HG03095 (cell line): ENCODE measurements around the gene TXNRD2.
A peak's percentile ranks its signal among the peaks of the same experiment; 100 is the strongest.

Experiments
- ATAC-seq: cut with Tn5 transposase; IDR thresholded peaks from one replicate; pipeline ENCODE4 v1.9.1; 2021; ENCODE audit warnings: moderate library complexity; ENCODE audit not compliant: unreplicated experiment

Gene TXNRD2

DNA sequence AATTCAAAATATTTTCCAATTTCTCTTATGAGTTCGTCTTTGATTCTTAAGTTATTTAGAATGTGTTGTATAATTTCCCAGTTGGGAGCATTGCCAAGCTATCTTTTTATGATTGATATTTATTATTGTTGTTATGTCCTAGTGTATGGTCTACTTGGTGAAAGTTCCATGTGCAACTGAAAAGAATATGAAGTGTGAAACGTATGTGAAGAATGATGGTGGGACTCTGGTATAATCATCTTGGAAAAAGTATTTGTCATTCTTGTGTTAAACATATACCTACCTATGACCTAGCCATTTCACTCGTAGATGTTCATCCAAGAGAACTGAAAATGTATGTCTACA is 75.0 kb downstream of the TXNRD2 start:
- ATAC-seq = no peak

DNA sequence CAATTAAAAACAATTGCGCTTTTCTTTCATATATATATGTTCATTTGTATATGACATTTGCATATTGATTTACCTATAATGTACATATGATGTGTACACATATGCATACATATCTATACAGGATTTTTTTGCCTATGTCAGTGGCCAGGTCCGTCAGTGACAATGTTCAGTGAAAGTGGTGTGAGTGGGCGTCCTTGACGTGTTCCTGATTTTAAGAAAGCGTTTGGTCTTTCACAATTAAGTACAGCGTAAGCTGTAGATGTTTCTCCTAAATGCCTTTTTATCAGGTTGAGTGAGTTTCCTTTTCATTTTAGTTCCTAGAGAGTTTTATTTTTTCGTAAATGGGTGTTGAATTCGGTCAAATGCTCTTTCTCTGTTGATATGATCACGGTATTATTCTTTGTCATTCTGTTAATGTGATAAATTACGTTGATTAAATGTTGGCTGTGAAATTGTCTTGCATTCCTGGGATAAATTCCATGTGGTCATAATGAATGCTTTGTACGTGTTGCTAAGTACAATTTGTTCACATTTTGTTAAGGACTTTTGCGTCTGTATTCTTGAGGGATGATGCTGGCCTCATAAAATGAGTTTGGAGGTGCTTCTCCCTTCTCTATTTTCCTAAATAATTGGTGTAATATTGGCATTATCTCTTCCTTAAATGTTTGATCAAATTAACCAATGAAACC is 76.3 kb downstream of the TXNRD2 start:
- no peak for ATAC-seq

DNA sequence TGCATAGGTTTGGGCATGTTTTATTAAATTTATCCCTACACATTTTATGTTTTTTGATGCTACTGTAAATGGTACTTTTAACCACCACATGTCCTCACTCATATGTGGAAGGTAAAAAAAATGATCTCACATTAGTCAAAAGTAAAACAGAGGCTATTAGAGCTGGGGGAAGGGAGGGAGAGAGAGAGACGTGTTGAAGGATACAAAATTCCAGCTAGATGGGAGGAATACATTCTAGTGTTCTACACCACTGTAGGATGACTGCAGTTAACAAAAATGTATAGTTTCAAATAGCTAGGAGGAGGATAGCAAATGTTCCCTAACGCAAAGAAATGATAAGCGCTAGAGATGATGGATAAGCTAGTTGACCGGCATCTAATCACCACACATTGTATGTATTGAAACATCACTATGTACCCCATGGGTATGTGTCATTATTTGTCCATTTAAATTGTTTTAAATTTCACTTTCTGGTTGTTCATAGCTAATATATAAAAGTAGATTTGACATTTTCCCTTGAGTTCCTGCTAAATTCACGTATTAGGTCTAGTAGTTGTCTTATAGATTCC is 77.0 kb downstream of the TXNRD2 start:
- no peak for ATAC-seq

DNA sequence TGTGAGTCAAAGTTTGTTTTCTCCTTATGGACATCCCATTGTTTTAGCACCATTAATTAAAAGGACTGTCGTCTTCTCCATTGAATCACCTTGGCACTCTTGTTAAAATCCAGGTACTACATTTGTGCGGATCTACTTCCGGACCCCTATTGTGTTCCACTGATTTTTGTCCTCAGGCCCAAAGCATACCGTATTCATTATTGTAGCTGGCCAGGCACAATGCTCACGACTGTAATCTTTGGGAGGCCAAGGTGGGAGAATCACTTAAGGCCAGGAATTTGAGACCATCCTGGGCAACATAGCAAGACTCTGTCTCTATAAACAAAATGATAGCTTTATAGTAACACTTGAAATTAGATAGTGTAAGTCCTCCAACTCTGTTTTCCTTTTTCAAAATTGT is 78.0 kb downstream of the TXNRD2 start:
- no peak for ATAC-seq

DNA sequence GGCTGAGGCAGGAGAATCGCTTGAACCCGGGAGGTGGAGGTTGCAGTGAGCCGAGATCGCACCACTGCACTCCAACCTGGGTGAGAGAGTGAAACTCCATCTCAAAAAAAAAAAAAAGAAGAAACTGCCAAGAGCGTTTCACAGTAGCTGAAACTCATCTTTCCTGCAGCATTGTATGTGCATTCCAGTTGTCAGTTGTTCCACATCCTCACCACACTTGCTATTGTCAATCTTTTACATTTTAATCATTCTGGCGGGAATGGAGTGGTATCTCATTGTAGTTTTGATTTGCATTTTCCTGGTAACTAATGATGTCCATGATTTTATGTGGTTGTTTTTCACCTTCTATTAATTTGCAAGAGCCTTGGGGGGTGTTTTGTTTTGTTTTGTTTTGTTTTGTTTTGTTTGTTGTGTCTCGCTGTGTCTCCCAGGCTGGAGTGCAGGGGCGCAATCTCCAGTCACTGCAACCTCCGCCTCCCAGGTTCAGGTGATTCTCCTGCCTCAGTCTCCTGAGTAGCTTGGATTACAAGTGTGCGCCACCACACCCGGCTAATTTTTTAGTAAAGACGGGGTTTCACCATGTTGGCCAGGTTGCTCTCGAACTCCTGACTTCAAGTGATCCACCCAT is 78.9 kb downstream of the TXNRD2 start:
- no peak for ATAC-seq

DNA sequence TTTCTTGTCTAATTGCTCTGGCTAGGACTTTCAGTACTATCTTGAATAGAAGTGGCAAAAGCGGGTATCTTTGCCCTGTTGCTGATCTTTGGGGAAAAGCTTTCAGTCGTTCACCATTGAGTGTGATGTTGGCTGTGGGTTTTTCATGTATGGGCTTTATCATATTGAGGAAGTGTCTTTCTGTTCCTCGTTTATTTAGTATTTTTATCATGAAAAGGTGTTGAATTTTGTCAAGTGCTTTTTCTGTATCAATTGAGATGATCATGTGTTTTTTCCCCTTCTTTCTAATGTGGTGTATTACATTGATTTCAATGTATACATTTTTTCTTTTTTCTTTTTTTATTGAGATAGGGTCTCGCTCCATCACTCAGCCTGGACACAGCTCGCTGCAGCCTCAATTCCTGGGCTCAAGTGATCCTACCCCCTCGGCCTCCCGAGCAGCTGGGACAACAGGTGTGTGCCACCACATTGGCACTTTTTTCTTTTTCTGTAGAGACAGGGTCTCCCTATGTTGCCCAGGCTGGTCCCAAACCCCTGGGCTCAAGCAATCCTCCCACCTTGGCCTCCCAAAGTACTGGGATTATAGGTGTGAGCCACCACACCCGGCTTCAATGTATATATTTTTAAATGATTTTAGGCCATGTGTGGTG is 81.6 kb downstream of the TXNRD2 start:
- no peak for ATAC-seq

DNA sequence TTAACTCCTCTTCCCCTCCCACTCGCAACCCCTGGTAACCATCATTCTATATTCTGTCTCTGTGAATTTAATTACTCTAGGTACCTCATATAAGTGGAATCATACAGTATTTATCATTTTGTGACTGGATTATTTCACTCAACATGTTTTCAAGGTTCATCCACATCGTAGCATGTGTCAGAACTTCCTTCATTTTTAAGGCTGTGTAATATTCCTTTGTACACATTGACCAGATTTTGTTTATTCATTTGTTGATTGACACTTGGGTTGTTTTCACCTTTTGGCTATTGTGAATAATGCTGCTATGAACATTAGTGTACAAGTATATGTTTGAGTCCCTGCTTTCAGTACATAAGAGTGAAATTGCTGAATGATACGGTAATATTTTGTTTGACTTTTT is 84.2 kb downstream of the TXNRD2 start:
- ATAC-seq = no peak

DNA sequence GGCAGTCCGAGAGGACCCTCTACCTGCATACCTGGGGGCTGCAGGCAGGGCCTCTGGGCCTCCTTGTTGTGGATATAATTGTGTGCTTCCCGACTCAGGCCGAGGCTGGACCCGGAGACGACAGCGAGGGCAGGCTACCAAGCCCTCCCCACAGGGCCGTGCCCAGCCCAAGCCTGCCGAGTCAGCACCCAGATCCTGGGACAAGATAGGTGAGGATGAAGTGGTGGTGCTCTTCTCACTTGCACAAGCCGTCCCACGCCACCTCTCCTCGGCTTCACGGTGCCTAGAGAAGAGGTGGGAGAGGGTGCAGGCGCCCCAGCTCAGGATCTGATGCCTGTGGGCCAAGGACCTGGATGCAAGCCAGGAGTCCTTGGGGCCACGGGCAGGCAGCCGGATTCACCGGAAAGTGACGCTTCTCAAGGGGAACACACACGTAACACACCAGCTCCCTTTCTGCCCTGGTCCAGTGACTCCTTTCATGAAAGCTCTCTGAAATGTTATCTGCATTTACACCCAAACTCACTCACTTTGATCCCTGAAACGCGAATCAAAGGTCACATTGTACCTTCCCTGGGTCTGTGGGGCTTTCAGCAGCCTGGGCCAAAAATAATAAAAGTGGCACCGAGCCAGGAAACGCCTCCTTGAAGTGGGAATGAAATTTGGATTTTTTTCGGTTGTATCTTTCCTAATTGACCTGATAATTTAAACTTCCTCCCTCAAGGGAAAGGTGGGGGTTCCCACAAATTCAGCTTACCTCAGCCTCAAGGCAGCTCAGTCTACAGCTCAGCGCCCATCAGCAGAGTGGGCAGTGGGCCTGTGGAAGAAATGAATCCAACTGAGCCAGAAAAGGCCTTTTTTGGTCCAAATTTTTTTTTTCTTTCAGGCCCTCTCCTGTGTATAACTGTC is 85.9 kb downstream of the TXNRD2 start:
- ATAC-seq = no peak

DNA sequence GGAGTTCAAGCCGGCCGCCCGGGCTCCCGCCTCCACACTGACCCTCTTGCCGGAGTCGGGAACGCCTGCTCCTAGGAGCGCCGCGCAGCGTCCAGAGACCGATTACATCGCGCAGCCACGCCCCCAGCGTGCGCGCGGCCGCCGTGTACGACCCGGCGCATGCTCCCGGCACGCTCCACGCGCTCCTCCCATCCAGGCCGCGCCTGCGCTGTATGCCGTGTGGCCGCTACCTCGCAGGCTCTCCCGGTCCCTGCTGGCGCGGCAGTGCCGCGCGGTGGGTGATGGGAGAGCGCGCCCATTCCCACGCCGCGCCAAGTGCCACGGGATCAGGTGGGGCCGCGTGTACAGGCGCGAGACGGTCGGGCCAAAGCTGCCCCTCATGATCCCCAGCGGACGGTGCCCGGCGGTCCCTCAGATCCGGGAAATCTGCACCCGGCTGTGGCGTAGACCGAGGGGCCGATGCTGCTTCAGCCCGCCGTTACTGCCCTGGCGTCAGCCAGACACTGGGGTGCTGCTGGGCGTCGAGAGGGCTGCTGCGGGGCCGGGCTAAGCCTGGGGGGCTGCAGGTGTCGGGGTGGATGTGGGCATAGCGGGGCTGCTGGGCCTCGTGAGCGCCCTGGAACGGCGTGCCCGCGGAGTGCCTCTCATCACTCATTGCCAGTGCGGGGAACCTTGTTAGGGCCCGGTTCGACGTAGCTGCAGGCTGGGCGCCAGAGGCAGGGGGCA is 86.7 kb downstream of the TXNRD2 start, which contains the start of the genes GNB1L and RTL10:
Gene GNB1L (minus strand): TSS at position 97 of the 726 bp plus-strand sequence. CDS start 33,519 bp downstream, outside the sequence.
Gene RTL10 (minus strand): TSS at position 97 of the 726 bp plus-strand sequence. CDS start 2,613 bp downstream, outside the sequence.
- peak; percentile 72 for ATAC-seq

DNA sequence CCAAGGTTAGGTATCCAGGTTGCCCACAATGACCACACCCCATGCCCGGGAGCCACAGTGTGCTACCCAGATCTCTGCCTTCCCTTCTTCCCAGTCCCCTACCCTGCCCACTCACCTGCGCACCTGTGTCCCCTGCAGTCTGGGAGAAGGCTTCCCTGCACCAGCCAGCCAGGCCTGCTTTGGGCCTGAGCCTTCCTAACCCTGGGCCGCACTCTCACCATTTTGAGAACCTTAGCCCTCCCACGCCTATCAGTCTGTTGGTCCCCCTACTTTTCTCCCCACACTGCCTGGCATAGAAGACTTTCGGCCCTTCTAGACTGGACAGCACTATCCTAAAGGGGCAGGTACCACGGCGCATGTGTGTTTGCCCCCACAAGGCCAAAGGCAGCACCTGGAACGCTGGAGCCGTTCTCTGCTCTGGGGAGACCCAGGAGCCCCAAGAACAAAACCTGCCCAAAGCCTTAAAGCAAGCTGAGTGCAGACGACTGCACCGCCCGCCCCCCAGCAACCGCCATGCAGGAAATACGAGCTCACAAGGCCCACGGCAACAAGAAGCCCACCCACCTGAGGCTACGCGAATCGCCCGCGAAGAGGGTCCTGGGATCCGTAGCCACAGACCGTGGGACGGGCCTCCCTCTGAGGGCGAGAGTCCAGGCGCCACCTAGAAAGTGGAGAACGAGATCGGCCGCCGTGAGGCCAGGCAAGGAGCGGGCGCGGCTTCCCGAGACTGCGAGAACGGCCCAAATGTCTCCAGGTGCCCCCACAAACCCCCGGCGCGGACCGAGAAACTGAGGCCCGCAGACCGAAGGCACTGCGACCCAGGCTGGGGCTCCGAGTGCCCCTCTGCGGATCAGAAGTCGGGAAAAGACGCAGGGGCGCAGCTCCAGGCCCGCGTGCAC is 87.5 kb downstream of the TXNRD2 start:
- ATAC-seq = no peak

DNA sequence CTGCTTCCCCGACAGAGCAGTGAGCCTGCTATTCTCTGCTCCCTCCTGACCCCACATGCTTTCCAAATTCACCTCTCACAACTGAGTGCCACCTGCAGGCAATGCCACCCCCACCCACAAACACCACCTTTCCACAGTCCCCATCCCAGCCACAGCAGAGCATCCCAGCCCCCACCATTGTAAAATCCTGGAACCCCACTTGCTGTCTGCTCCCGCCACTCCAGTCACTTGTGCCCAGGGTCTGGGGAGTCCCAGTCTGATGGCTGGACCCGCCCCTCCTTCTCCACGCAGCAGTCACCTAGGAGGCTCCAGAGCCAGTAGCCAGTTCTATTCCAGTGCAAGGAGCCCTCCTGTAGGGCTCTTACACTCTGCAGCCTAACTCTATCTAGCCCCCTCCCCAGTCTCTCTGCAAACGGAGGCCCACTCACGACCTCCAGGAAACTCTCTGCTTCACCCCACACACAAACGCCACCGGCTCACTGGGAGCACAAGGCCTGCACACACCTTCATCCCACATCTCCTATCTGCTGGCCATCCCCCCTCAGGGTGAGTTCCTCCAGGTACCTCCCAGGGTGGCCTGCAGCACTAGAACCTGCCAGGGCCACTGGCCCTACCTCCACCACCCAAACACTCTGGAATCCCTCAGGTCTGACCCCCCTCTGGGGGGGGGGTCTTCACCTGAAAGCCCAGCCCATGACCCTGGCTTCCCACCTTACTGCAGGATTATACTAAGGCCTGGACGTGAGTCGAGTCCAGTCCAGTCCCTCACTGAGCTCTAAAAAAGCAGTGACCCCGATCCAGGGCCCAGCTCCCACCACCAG is 88.3 kb downstream of the TXNRD2 start:
- no peak for ATAC-seq

DNA sequence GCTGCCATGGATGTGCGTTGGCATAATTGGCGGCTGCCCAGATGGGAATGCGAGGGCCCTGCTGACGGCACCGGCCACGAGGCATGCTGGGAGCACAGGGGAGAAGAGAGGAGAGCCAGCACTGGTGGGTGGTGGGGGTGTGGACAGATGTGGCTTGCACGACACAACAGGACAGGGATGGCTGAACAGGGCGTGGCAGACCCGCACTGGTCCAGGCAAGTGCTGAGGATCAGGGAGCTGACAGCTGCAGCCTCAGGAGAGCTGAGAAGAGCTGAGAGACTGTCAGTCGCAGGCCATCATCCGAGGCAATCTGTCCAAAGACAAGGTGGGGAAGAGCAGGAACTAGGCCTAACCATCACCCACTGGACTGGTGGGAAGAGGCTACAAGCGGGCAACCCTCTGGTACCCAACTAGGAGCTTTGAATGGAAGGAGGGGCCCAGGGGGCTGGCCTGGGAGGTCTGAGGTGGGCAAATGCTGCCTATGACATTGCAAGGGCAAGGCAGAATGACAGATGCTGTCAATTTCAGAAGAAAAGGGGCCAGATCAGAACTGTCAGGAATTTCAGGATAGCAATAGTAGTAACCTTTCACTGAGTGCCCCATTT is 89.3 kb downstream of the TXNRD2 start:
- ATAC-seq = no peak

DNA sequence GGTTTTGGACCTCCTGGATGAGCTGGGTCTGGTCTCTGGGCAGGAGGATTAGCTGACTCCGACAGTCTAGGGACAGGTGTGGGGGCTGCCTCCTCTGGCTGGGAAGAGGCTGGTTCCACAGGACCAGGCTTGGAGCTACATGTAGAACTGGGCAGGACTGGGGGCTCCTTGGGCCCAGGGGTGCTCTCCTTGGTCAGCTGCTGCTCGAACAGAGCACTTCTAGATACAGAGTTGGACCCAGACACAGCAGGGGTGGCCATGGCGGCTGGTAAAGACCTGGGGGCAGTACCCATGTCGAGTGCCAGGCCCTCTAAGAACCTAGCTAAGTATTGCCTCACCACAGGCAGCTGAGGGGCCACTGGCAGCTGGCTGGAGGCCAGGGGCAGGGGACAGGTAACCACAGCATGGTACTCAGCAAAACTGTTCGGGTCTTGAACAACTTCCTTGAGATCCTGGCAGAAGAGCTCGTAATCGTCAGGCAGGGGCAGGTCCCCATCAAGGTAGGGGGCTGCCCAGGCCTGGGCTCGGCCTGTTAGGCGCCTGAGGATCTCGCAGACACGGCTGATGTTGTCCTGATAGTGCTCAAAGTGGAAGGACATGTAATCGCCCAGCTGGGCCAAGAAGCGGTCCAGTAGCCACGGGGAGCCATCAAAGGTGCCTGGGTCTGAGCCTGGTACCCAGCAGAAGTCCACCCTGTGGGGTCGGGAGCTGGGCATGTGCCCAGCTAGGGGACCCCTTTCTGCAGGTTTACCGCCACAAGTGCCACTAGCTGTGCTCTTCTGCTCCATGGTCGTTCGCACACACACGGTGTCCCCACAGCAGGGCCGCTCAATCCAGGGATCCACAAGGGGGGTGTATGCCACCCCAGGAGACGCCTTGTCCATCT is 90.1 kb downstream of the TXNRD2 start:
- ATAC-seq = no peak

DNA sequence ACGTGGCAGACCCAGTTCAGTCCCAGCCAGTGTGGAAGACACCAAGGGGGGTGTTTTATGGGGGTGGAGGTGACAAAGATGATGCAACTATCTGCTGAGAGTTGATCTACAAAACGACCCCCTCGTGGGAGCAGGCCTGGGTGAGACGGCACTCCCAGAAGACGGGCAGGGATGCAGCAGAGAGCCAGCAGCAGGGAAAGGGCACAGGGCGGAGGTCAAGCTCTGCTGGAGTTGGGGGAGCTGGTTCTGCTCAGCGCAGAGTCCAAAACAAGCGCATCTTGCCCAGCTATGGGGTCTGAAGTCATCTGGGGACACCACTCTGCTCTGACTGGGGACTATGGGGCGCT is 90.9 kb downstream of the TXNRD2 start:
- ATAC-seq = no peak

DNA sequence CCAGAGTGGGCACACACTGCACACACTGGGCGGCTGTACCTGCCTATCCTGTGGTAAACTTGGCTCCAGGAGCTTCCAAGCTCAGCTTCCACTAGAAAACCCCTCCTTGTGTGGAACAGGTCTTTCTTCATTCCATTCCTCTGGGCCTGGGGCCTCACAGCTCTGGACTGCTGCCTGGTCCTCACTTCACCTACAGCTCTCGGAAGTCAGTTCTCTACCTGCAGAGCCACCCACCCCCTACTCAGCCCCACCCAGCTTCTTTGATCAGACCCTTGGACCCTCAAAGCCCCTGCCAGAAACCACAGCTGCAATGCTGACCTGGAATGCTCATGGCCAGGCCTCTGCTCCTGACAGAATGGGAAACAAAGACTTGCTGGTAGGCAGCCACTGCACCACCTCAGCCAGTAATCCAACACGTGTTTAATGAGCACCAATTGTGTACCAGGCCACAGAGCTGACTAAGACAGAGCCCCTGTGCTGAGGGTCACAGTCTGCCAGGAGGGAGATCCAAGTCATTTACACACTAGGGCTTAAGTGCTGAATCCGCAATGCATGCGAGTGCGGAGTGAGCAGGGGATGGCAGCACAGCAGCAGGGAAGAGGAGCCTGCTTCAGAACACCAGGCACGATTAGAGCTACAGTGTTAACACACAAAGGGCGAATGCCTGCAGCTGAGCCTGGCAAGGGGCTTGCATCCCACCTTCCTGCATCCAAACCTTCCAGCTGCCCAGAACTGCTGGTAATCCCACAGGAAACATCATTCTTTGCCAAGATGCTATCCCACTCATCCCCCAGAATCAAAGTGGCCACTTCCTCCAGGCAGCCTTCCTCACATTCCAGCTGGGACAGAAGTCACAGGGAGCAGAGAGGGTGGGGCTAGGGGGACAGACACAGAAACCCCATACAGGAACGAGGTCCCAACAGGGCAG is 91.5 kb downstream of the TXNRD2 start:
- no peak for ATAC-seq
